Activated naive CD8-positive, alpha-beta T cell treated with anti-CD3 and anti-CD28 coated beads, Interleukin-2, amount 50 U/mL, for 24 hours (primary cell): ENCODE results near the gene COL5A1.

Source experiments
- ATAC-seq: fragments of 150-1000 bp; cut with Tn5 transposase; one replicate; pipeline ENCODE4 v1.10.0; 2021
- DNase-seq: peaks from one replicate; pipeline ENCODE4 v3.0.0; 2021
- H3K27ac Mint-ChIP-seq: one replicate; pipeline ENCODE4 v1.8.0; 2021; ENCODE audit warnings: mild to moderate bottlenecking, mixed read lengths
- H3K27me3 Mint-ChIP-seq: one replicate; pipeline ENCODE4 v1.8.0; 2021; ENCODE audit warnings: mixed read lengths
- H3K36me3 Mint-ChIP-seq: one replicate; pipeline ENCODE4 v1.8.0; 2021; ENCODE audit warnings: low read depth, mixed read lengths
- H3K4me1 Mint-ChIP-seq: one replicate; pipeline ENCODE4 v1.8.0; 2021; ENCODE audit warnings: mixed read lengths
- H3K4me3 Mint-ChIP-seq: one replicate; pipeline ENCODE4 v1.8.0; 2021; ENCODE audit warnings: mild to moderate bottlenecking, moderate library complexity, mixed read lengths
- H3K9me3 Mint-ChIP-seq: one replicate; pipeline ENCODE4 v1.8.0; 2021; ENCODE audit warnings: mixed read lengths

COL5A1 gene

DNA sequence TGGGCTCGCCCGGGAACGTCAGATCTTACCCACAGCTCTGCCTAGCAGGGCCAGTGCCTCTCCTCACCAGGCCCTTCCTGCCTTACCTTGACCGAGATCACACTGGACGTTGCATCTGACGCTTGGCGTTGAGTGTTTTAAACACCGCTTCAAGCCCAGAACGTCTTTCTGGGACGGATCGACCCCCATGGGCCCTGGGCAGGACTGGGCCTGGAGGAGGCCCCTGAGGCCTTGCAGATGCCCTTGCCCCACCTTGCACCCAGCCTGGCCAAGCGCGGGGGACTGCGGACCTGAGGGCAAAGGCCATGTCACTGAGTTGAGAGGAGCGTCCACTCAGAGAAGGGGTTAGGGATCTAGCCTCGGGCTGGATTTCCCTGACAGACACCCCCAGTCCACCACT lies 174.7 kb downstream of the COL5A1 start:
- no peak overlapping the region for H3K27ac Mint-ChIP-seq
- no peaks in the 10 kb centered on the region for H3K36me3 Mint-ChIP-seq
- no peak for DNase-seq
- no peaks in the 10 kb centered on the region for H3K9me3 Mint-ChIP-seq
- no peak for ATAC-seq
- no peak overlapping the region for H3K4me3 Mint-ChIP-seq
- H3K4me1 Mint-ChIP-seq: no peaks in the 10 kb centered on the region
- H3K27me3 Mint-ChIP-seq: no peaks in the 10 kb centered on the region

DNA sequence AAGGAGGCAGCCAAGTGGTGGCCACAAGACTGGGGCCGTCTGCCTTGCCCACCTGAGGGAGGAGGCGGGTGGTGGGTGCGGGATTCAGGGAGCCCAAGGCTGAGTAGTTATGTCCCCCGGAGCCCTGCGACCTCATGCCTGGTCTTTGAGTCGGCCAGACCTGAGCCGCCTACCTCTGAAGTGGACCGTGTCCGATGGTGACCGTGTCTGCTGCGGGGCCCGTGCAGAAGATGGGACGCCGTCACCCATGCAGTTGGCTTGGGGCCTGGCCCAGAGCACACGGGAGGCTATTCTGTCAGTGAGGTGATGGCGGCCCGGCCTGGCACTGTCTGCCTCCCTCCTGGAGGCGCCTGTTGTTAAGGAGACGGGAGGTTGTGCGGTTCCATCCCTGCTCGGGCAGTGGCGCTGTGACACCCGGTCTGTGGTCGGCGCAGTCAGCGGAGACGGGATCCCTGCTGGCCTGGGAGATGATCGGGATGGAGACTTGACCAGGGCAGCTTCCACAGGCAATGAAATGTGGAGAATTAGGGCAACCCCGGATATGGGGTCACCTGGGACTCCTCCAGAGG lies 176.5 kb downstream of the COL5A1 start:
- H3K4me1 Mint-ChIP-seq: no peaks in the 10 kb centered on the region
- ATAC-seq: no peak
- no peak overlapping the region for H3K27ac Mint-ChIP-seq
- H3K36me3 Mint-ChIP-seq: no peaks in the 10 kb centered on the region
- no peak overlapping the region for H3K4me3 Mint-ChIP-seq
- no peaks in the 10 kb centered on the region for H3K27me3 Mint-ChIP-seq
- no peak for DNase-seq
- H3K9me3 Mint-ChIP-seq: no peaks in the 10 kb centered on the region

DNA sequence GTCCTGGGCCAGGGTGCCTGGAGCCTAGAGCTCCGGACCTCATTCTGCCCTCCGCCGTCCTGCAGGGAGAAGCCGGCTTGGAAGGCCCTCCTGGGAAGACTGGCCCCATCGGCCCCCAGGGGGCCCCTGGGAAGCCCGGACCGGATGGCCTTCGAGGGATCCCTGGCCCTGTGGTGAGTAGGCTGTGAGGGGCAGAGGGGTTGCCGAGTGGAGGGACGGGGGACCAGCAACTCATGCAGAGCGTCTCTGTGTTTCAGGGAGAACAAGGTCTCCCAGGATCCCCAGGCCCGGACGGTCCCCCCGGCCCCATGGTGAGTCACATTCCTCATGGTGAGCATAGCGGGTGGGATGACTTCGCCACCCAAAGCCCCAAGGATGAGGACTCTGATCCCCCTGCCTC lies 177.0 kb downstream of the COL5A1 start:
- H3K4me1 Mint-ChIP-seq: no peaks in the 10 kb centered on the region
- no peak overlapping the region for H3K27ac Mint-ChIP-seq
- H3K9me3 Mint-ChIP-seq: no peaks in the 10 kb centered on the region

DNA sequence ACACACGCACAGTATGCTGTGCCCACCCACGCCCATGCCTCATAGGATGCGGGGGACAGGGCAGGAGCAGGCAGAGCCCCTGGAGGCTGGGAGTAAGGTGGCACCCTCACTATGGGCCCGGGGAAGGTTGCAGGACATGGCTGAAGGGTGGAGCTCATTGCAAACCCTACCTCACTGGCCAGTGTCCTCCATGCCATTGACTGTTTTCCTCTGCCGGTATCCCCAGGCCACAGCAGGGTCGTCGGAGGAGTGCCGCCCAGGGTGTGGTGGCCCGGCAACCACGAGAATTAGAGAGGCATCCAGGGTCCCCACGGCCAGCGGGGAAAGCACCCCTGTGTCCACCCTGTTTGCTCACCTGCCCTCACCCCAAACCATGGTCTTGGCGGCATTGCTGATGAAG lies 179.3 kb downstream of the COL5A1 start:
- ATAC-seq: no peak
- H3K27me3 Mint-ChIP-seq: no peaks in the 10 kb centered on the region
- DNase-seq: no peak
- no peak overlapping the region for H3K27ac Mint-ChIP-seq
- no peaks in the 10 kb centered on the region for H3K36me3 Mint-ChIP-seq
- no peaks in the 10 kb centered on the region for H3K4me1 Mint-ChIP-seq
- no peaks in the 10 kb centered on the region for H3K9me3 Mint-ChIP-seq
- no peak overlapping the region for H3K4me3 Mint-ChIP-seq

More for the DNA sequence above, 177.0 kb downstream of the COL5A1 start:
- no peak for ATAC-seq
- DNase-seq: no peak
- no peaks in the 10 kb centered on the region for H3K27me3 Mint-ChIP-seq
- no peaks in the 10 kb centered on the region for H3K36me3 Mint-ChIP-seq
- H3K4me3 Mint-ChIP-seq: no peak overlapping the region

DNA sequence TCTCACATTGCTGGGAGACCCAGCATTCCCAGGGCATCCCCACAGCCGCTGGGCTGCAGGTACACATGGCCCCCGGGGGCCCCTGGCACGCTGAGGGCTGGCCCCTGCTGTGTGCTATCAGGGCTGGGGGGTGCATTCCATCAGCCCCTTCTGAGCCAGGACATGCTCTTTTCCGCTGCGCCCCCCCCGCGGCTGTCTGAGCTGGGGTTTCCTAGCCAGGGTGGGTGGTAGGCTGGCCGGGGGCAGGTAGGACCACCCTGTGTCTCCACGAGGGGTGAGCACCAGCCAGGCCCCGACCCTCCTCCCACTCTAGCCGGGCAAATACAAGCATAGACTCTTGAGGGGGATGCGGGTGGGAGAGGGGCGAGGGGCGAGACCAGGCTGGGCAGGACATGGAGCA lies 180.9 kb downstream of the COL5A1 start:
- DNase-seq: no peak
- no peak overlapping the region for H3K4me3 Mint-ChIP-seq
- no peak overlapping the region for H3K27ac Mint-ChIP-seq
- no peaks in the 10 kb centered on the region for H3K27me3 Mint-ChIP-seq
- H3K4me1 Mint-ChIP-seq: no peaks in the 10 kb centered on the region
- no peaks in the 10 kb centered on the region for H3K9me3 Mint-ChIP-seq
- no peak for ATAC-seq
- H3K36me3 Mint-ChIP-seq: no peaks in the 10 kb centered on the region

DNA sequence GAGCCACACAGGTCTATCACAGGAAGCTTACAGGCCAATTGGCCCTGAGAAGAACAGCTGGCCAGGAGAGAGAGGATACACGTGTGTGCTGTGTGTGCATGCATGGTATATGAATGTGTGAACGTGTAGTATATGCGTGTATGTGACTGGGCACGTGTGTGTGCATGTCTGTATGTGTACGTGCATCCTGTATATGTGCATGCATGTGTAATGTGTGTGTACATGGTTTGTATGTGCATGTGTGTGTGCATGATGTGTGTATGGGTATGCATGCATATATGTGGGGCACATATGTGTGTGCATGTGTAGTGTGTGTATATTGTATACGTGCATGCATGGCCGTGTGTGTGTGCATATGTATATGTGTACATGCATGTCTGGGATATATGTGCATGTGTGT lies 182.0 kb downstream of the COL5A1 start:
- Mint-ChIP-seq H3K4me1 (no peaks in the 10 kb centered on the region), H3K36me3 (no peaks in the 10 kb centered on the region), H3K9me3 (no peaks in the 10 kb centered on the region), H3K27ac (no peak overlapping the region), H3K27me3 (no peaks in the 10 kb centered on the region), H3K4me3 (no peak overlapping the region)
- ATAC-seq: no peak
- DNase-seq: no peak

DNA sequence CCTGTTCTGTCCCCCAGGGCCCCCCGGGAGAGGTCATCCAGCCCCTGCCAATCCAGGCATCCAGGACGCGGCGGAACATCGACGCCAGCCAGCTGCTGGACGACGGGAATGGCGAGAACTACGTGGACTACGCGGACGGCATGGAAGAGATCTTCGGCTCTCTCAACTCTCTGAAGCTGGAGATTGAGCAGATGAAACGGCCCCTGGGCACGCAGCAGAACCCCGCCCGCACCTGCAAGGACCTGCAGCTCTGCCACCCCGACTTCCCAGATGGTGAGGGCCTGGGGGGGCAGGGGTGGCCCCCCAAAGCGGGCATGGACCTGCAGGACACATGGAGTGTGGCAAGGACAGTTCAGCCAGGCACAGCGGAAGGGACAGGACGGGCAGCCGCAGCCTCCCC lies 183.0 kb downstream of the COL5A1 start:
- Mint-ChIP-seq H3K27ac (no peak overlapping the region), H3K27me3 (no peaks in the 10 kb centered on the region), H3K36me3 (no peaks in the 10 kb centered on the region), H3K4me1 (no peaks in the 10 kb centered on the region), H3K9me3 (no peaks in the 10 kb centered on the region), H3K4me3 (no peak overlapping the region)
- ATAC-seq: no peak
- DNase-seq: no peak

DNA sequence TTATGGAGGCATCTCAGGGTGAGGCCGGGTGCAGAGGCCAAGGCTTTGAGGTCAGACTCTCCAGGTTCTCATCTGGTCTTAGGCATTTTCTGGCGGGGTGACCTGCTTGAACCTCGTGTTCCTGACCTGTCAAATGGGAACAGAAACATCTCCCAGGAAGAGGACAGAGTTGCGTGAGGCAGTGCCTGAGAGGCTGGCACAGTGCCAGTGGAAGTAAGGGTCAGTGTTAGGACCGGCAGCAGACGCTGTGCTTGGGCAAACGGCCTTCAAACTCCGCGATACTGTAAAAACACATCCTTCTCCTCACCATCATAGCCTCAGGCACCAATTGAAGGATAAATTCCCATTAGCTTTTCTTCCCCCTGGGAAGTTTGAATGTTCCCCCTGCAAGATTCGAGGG lies 183.4 kb downstream of the COL5A1 start:
- Mint-ChIP-seq H3K4me3 (no peak overlapping the region), H3K36me3 (no peaks in the 10 kb centered on the region), H3K4me1 (no peaks in the 10 kb centered on the region), H3K27me3 (no peaks in the 10 kb centered on the region), H3K9me3 (no peaks in the 10 kb centered on the region), H3K27ac (no peak overlapping the region)
- no peak for DNase-seq
- no peak for ATAC-seq

DNA sequence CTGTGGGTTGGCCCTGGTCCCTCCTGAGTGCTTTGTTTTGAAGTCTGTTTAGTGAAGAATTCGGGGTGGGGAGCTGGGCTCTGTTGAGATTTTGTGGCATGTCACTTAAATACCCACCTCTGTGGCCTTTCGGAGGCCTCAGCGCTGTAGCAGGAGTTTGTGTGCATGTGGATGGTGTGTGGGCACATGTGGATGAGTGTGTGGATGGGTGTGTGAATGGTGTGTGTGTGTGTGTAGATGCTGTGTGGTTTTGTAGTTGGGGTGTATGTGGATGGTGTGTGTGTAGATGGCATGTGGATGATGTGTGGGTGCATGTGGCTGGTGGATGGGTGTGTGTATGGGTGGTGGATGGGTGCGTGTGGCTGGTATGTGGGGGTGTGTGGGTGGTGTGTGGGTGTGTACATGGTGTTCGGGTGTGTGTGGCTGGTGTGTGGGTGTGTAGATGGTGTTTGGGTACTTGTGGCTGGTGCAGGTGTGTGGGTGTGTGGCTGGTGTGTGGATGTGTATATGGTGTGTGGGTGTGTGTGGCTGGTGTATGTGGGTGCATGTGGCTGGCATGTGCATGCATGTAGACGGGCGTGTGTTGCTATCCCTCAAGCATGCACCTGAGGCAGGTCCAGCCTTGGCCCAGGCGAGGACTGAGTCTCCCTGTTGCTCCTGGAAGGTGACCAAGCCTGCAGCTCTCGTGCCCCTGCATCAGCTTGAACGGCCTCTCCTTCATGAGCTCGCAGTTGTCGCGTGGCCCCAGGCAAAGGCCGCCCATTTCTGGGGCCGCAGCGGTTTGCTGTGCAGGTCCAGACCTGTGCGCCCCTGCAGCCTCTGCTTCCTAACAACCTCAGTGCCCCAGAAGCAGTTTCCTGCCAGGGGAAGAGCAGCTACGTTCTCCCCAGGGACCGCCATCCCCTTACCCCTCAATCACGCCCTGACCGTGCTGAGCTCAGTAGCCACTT lies 185.0 kb downstream of the COL5A1 start:
- DNase-seq (no peak), ATAC-seq (no peak)
- H3K4me3 Mint-ChIP-seq: no peak overlapping the region
- no peak overlapping the region for H3K27ac Mint-ChIP-seq
- H3K9me3 Mint-ChIP-seq: no peaks in the 10 kb centered on the region
- H3K4me1 Mint-ChIP-seq: no peaks in the 10 kb centered on the region
- H3K36me3 Mint-ChIP-seq: no peaks in the 10 kb centered on the region
- H3K27me3 Mint-ChIP-seq: no peaks in the 10 kb centered on the region

DNA sequence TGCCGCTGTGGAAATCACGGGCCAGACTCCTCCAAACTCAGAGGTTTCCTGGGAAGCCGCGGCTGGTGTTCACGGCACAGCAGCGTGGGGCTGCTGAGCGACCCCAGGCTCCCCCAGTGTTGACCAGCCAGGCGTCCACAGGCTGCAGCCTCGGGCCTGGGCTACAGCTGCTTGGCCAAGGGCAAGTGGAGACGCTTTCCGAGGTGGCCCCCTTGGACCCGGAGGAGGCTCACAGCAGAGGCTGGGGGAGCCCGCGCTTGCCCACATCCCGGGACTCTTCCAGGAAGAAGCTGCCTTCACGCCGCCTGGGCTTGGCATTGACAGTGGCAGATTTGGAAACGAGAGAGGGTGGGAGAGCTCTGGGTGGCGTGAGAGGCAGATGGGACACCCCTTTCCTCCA lies 186.0 kb downstream of the COL5A1 start:
- DNase-seq (no peak), ATAC-seq (no peak)
- Mint-ChIP-seq H3K4me3 (no peak overlapping the region), H3K4me1 (no peaks in the 10 kb centered on the region), H3K27ac (no peak overlapping the region), H3K9me3 (no peaks in the 10 kb centered on the region), H3K27me3 (no peaks in the 10 kb centered on the region), H3K36me3 (no peaks in the 10 kb centered on the region)

DNA sequence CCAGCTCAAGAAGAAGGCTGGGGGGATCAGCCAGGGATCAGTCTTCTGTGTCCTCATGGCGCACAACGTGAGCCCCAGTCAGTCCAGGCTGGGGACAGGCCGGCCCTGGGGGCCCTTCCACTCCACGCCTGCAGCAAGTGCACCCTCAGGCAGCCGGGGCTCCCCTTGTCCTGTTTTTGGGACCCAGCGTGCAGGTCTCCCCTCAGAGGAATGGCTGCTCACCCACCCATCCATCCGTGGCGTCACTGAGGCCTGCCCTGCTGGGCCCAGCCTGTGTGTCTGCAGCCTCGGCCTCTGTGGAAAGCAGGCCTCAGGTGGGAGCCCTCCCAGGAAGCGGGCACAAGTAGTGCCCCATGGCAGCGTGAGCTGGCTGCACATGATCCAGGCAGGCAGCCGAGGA lies 186.4 kb downstream of the COL5A1 start:
- no peak for ATAC-seq
- no peak overlapping the region for H3K4me3 Mint-ChIP-seq
- H3K27ac Mint-ChIP-seq: no peak overlapping the region
- no peaks in the 10 kb centered on the region for H3K4me1 Mint-ChIP-seq
- no peak for DNase-seq
- H3K27me3 Mint-ChIP-seq: no peaks in the 10 kb centered on the region
- H3K36me3 Mint-ChIP-seq: no peaks in the 10 kb centered on the region
- H3K9me3 Mint-ChIP-seq: no peaks in the 10 kb centered on the region

DNA sequence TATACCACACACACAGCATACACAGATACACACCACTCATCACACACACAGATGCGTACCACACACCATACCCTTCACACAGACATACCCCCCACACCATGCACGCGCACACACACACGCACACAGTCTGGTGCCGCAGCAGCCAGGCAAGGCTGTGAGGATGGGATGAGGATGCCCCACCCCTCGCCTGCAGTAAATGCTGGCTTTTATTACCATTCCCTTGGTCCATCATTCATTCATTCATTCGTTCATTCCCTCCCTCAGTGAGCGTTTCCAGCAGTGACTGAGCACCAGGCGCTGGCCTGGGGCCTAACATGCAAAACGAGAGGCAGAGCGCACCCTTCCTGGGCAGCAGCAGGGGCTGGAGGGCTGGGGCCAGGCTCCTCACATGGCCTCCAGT lies 187.3 kb downstream of the COL5A1 start:
- ATAC-seq (no peak), DNase-seq (no peak)
- Mint-ChIP-seq H3K27ac (no peak overlapping the region), H3K36me3 (no peaks in the 10 kb centered on the region), H3K4me1 (no peaks in the 10 kb centered on the region), H3K4me3 (no peak overlapping the region), H3K27me3 (no peaks in the 10 kb centered on the region), H3K9me3 (no peaks in the 10 kb centered on the region)

DNA sequence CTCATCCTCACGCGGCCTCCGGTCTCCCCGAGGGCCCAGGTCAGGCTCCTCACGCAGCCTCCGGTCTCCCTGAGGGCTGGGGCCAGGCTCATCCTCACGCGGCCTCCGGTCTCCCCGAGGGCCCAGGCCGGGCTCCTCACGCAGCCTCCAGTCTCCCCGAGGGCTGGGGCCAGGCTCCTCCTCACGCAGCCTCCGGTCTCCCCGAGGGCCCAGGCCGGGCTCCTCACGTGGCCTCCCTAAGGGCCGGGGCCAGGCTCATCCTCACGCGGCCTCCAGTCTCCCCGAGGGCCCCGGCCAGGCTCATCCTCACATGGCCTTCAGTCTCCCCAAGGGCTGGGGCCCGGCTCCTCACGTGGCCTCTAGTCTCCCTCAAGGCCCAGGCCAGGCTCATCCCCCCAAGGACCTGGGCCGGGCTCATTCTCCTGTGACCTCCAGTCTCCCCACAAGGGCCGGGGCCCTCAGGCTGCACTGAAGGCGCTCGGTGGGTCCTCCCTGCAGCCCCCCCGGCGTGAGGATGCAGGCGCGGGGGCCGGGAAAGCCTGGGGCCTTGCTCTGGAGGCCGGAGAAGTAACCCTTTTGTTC lies 187.8 kb downstream of the COL5A1 start:
- H3K27me3 Mint-ChIP-seq: peaks cover under 1% of the 10 kb centered on the region
- no peaks in the 10 kb centered on the region for H3K4me1 Mint-ChIP-seq
- H3K36me3 Mint-ChIP-seq: no peaks in the 10 kb centered on the region
- DNase-seq: no peak
- no peak overlapping the region for H3K27ac Mint-ChIP-seq
- H3K4me3 Mint-ChIP-seq: no peak overlapping the region
- H3K9me3 Mint-ChIP-seq: no peaks in the 10 kb centered on the region
- ATAC-seq: no peak

DNA sequence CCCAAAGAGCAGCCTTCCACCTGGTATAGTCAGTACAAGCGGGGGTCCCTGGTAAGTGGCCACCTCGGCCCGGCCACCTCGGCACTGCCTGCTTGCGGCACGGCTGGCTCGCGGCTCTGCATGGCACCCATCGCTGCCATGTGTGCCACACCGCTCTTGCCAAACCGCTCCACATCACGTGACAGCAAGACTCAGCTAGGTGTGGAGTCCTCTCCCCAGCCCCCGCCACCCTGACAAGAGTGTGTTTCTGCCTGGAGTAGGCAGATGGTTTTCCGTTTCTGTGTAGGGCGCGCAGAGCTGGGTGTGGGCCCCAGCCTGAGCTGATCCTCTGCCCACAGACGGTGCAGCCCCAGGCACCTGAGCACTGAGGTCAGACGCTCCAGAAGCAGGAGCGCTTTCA lies 188.5 kb downstream of the COL5A1 start:
- no peak overlapping the region for H3K27ac Mint-ChIP-seq
- no peak overlapping the region for H3K4me3 Mint-ChIP-seq
- no peak for DNase-seq
- H3K27me3 Mint-ChIP-seq: peaks cover 1% of the 10 kb centered on the region
- H3K36me3 Mint-ChIP-seq: no peaks in the 10 kb centered on the region
- no peak for ATAC-seq
- no peaks in the 10 kb centered on the region for H3K9me3 Mint-ChIP-seq
- no peaks in the 10 kb centered on the region for H3K4me1 Mint-ChIP-seq
